NB4 (cell line): ENCODE data around the gene TNFSF11.

ENCODE experiments used
- DNase-seq: peaks from one replicate; pipeline ENCODE4 v3.0.0; 2010; ENCODE audit warnings: low read depth
- H3K4me3 ChIP-seq: one replicate; pipeline ENCODE4 v1.5.1; 2011; ENCODE audit warnings: mild to moderate bottlenecking, low read depth, low read length, moderate library complexity
- MYC ChIP-seq: IDR thresholded peaks from 2 replicates; pipeline ENCODE4 v1.6.1; 2011; ENCODE audit warnings: low read depth, low read length
- POLR2A ChIP-seq: IDR thresholded peaks from 2 replicates; pipeline ENCODE4 v1.6.1; 2011; ENCODE audit warnings: mild to moderate bottlenecking; ENCODE audit not compliant: insufficient read length; ENCODE audit errors: extremely low read depth
- TF ChIP-seq, protein P1 (sequence below): IDR thresholded peaks from 2 replicates; pipeline ENCODE4 v1.6.1; 2011; ENCODE audit warnings: low read depth, low read length
- TF ChIP-seq, protein P2 (sequence below): IDR thresholded peaks from one replicate; pipeline ENCODE4 v1.5.1; 2012; ENCODE audit warnings: low read depth, low read length

Gene TNFSF11

DNA sequence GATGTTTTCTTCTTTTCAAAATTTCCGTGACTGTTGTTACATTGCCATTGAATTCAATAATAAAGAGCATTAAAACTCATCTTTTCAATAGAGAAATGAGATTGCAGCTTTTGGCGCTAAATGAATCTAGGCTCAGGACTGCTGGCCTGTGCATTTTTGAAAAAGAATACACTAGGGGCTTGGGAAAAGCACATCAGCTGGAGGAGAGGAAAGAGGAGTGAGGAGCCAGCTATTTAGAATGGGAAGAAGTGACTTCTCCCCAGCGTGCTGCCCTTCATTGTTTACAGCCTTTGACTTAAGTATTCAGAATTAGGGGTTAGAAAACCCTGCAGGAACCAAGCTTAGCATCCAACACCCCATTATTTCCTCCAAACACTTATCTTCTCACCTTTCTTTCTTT, 43.3 kb downstream of the TNFSF11 start:
- no peak for DNase-seq
- H3K4me3 ChIP-seq = no peak overlapping the region
- TF ChIP-seq, protein P1, sequence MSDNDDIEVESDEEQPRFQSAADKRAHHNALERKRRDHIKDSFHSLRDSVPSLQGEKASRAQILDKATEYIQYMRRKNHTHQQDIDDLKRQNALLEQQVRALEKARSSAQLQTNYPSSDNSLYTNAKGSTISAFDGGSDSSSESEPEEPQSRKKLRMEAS = no peak
- TF ChIP-seq, protein P2, sequence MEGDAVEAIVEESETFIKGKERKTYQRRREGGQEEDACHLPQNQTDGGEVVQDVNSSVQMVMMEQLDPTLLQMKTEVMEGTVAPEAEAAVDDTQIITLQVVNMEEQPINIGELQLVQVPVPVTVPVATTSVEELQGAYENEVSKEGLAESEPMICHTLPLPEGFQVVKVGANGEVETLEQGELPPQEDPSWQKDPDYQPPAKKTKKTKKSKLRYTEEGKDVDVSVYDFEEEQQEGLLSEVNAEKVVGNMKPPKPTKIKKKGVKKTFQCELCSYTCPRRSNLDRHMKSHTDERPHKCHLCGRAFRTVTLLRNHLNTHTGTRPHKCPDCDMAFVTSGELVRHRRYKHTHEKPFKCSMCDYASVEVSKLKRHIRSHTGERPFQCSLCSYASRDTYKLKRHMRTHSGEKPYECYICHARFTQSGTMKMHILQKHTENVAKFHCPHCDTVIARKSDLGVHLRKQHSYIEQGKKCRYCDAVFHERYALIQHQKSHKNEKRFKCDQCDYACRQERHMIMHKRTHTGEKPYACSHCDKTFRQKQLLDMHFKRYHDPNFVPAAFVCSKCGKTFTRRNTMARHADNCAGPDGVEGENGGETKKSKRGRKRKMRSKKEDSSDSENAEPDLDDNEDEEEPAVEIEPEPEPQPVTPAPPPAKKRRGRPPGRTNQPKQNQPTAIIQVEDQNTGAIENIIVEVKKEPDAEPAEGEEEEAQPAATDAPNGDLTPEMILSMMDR = no peak
- no peak for TF ChIP-seq MYC
- TF ChIP-seq POLR2A = no peak

DNA sequence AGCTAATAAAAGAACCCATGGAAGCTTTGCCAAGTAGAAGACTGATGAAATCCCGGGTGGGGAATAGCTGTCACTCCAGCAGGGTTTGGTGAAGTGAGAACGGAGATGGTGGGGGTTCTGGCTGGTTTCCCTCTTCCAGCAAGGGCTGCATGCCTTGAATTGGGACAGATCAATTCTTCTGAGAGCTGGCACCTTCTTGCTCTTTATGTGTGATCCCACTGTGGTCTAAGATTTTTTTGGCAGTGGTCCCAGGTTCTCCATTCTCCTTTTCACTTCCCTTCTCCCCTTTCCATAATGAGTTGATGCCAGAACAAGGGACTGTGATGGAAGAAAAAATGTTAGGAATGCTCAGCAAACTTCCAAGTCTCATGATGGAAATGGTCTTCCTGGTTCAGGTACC, 50.0 kb downstream of the TNFSF11 start:
- TF ChIP-seq, protein P1 = no peak
- TF ChIP-seq MYC (no peak), POLR2A (no peak)
- TF ChIP-seq, protein P2 = no peak
- no peak for DNase-seq
- no peak overlapping the region for H3K4me3 ChIP-seq

DNA sequence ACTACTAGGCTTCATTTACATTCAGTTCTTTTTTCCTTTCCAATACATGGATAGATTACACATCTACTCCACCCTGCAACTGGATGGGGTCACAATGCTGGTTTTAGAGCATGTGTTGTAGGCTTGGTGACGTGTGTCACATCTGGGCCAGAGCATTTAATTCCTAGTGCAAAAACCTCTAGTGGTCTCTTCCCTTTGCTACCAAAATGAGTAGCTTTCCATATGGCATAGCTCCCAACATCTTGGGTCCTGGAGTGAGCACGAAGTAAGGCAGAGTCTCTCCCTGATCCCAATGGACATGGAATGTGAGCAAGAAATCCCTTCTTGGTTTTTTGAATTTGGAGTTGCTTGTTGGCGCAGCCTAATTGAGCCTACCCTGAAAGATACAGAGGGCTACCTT, 51.7 kb downstream of the TNFSF11 start:
- no peak for DNase-seq
- no peak overlapping the region for H3K4me3 ChIP-seq
- TF ChIP-seq, protein P1 = no peak
- TF ChIP-seq POLR2A (no peak), MYC (no peak)
- TF ChIP-seq, protein P2 = no peak

DNA sequence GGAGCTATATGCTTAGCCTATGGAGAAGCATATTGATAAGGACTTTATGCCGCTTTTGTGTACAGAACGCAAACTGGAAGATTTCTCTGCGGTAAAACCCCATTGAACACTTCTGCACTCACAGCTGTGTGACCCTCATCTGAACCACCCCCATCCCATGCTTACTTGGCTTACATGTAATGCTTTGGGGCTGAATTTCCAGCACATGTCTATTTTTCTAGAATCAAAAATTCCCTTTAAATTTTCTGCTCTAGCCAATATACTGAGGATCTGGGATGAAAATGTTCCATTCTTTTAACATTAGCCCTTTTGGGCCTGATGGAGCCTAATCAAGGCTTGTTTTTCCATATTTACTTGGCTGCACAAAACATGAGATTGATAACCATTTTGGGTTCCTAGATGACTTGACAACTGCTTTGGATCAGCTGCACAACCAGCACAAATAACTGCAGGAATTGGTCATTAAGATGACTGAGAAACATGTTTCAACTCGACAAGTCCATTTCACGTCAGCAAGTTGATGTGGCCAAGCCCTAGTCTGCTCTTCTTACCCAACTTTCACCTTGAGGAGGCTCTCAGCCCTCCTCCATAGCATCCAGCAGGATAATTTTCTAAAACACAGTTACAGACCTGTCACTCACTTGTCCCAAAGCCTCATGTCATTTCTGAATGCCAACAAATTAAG, 52.4 kb downstream of the TNFSF11 start:
- TF ChIP-seq, protein P2 = no peak
- TF ChIP-seq, protein P1 = no peak
- TF ChIP-seq MYC (no peak), POLR2A (no peak)
- H3K4me3 ChIP-seq = no peak overlapping the region
- DNase-seq = no peak

DNA sequence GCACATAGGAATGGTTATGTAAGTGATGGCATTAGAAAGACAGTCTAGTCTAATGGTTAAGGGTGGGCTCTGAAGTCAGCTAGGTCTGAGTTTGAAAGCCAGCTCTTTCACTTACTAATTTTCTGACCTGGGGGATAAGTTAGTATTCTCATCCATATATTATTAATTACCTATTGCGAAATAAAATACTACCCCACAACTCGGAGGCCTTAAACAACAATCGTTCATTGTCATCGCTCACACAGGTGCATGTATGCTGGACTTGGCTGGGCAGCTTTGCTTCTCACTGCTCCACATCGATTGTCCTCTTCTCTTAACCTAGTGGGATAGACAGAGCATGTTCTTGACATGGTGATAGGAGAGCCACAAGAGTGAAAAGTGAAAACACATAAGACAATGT, 54.7 kb downstream of the TNFSF11 start:
- no peak overlapping the region for H3K4me3 ChIP-seq
- no peak for DNase-seq
- TF ChIP-seq, protein P1 = no peak
- no peak for TF ChIP-seq MYC

DNA sequence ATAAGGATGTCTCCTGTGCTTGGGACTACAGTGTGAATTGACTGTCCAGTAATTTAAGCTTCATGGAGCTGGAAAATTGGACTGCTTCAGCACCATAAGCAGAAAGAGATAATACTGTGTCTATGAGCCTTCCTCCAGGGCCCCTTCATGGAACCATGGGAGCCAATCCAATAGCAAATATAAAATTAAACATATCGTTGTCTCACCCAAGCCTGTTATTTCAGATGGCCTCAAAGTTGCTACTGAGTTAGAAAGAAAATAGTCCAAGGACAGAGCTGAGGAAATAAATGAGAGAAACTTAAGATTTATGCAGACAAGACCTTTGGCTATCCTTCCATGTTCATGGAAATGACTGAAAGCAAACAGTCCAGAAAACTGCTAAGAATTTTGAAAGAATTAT, 57.2 kb downstream of the TNFSF11 start:
- TF ChIP-seq, protein P1 = no peak
- TF ChIP-seq MYC (no peak), POLR2A (no peak)
- TF ChIP-seq, protein P2 = no peak
- no peak for DNase-seq
- H3K4me3 ChIP-seq = no peak overlapping the region
